CD4-positive, alpha-beta T cell treated with Interleukin-15 for 4 hours (primary cell): Measurements from ENCODE around the gene SPA17.
A peak's percentile ranks its signal among the peaks of the same experiment; 100 is the strongest.

ENCODE experiments used
- DNase-seq: peaks from one replicate; pipeline ENCODE4 v3.0.0-alpha.2; 2020; ENCODE audit warnings: low spot score

SPA17 gene

DNA sequence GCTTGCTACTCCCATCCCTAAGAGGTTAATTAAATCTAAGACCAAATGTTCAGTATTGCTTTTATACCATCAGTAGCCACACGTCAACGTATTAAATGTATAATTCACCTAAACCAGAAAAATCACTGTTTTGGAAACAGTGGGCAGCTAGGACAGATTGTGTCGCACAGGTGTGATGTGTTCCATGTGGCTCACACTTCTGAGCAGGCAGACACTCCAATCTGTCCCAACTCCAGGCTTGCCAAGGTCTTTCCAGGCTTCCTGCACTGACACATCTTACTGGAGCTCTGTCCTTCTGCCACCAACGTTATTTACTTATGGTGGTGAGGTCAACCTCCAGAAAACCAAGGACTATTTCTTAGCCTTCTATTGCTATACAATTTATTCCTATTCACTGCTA is 11.6 kb upstream of the SPA17 start:
- DNase-seq = no peak

DNA sequence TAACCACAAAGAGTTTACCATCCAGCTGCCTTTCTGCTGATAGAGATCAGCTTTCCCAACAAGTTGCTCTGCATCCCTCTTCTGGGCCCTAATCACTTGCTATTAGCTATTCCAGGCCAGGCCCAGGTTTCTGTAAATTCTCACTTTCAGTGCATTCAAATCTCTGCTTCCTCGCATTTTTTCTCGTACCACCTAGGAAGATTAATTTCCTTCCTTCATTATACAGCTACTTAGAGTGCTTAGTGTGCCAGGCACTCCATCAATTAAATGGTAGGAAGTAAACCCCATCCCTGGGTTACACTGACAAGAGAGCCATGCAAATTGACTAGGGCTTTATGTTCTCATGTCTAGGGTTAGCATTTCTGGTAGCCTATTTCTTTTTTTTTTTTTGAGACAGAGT is 9.8 kb upstream of the SPA17 start:
- no peak for DNase-seq

DNA sequence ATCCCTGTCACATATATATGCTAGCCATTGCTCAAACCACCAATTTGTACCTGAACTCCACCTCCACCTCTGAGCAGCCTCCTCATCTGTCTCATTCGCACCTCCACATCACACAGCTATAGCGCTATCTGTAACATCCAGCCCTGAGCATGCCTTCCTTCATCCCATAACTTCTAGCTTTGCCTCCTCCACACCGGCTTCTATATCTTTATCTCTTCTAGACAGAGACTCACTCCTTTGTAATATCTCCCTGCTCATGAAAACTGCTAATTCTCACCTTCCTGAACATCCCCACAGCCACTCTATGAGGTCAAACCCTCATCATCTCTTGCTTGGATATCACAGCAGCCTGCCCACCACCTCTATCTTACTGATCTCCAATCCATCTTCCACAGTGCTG is 6.1 kb upstream of the SPA17 start:
- no peak for DNase-seq

DNA sequence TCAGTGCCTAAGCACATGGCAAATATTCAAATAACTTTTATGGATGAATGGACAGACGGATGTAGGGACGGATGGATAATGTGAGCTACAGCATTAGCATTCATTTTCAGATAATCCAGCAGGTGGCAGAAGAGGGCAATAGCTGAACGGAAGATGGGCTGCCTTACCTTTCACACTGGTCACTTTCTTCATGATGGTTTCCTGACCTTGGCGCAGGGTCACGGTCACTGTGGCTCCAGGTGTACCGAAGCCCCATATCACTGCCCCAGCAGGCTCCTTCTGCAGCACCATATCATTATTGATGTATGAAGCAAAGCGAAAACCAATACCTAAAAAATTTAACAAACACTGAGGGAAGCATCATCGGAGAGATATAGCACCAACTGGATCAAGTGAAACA is 4.5 kb upstream of the SPA17 start:
- DNase-seq = peak; percentile 68

DNA sequence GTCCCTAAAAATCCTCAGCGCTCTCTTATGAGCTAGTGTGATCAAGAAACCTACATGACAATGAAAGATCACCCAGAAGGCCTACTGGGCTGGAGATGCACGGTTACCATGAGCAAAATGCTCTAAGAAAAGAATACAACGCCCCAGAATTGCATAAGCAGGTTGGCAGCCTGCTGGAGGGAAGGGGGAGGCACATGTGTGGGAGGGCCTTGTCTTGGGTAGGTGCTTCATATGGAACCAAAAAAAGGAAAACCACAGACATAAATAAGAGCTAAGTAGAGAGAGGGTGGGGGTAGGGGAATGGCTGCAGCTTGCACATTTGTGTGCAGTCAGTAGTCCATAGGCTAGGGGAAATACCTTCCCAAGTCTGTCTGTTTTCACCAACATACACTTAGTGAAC is 3.0 kb upstream of the SPA17 start:
- peak; percentile 36 for DNase-seq

DNA sequence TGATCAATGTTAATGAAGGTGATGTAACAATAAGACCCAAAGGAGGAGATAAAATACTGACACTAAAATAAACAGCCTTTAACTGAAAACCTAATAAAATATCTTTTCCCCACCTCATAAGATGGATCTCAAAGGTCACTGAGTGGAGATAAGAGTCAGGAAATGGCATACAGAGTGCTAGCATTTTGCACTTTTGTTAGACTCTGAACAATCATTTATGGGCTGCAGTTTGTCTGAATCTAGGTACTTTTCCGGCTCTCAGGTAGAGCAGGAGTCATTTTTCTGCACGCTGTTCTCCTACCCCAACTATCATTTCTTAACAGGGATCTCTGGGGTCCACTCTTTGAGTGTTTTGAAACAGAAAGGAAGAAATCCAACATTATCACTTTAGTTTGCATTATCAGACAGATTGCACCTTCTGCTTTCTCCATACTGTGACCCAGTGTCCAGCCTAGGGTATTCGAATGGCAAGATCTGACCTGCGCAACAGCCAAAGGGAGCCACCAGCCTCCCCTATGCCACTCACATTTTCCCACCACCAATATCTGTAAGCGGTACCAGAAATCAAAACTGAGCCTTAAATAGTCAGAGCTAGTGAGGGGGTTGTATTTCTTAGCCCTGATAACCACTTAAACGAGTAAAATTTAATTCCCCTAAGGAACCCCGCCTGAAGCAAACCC is 1.0 kb upstream of the SPA17 start:
- DNase-seq = no peak

DNA sequence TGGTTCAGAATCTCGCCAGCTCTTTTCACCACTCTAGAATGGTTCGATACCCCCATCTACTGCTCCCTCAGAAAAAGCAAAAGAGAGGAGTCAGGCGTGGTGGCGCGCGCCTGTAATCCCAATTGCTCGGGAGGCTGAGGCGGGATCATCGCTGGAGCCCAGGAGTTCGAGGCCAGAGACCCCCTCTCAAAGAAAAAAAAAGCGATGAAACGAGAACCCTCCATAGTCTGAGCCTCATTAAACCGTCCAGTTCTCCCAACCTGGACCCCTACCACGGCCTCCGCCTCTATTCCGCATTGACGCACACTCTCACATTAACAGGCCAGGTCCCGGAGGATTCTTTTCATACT is 439 bp downstream of the SPA17 start:
- DNase-seq = no peak

DNA sequence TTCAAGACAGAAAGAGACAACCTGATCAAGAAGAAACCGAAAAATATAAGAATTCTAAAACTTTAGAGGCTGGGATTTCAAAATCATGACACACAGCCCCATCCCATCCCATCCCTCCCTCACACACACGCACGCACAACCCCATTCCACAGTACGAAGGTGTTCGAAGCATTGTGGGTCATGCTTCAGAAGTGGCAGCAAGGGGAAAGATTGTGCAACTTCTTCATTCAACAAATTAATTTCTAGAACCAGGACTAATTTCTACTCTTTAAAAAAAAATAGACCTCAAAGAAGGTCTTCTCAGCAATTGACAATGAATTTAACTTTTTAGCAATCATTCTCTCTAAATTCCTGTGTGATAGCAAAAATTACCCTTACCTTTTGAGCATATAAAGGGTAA is 867 bp downstream of the SPA17 start:
- DNase-seq = no peak

DNA sequence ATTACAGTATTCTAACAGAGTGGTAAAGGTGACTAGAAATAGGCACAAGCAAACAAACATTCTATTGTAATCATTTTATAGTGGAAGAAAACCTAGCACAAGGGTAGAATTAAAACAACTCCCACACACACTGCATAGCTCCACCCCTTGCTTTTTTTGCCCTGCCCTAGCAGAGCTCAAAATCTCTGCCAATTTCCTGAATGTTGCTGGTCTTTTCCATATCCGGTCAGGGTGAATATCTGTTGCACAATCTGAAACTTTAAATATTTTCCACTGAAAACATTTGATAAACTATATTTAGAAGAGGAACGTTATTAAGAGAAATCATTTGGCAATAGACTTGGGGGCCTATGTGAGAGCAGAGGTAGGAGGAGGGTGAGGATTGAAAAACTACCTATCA is 2.7 kb downstream of the SPA17 start:
- no peak for DNase-seq

DNA sequence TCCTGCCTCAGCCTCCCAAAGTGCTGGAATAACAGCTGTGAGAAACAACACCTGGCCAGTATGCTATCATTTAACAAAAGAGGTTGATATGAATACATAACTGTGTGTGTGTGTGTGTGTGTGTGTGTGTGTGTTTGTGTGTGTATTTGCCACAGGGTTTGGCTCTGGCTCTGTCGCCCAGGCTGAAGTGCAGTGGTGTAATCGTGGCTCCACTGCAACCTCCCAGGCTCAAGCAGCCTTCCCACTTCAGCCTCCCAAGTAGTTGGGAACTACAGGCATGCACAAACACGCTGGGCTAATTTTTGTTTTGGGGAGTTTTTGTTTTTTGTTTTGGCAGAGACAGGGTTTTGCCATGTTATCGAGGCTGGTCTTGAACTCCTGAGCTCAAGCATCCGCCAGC is 4.7 kb downstream of the SPA17 start:
- no peak for DNase-seq

DNA sequence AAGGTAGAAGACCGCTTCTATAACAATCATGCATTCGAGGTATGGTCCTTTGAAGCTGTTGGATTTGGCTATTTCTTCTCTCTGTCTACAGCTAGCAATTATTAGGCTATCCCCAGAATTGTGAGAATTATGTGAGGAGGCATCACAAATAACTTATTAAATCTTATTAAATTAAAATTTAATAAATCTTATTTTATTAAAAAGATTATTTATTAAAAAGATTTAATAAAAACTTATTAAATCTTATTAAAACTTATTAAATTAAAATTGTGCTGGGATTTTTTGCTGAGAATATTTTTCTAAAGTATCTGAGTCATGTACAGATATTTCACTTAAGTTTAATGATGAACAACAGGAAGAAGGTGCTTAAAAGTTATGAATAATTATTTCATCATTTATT is 7.7 kb downstream of the SPA17 start:
- DNase-seq = no peak

DNA sequence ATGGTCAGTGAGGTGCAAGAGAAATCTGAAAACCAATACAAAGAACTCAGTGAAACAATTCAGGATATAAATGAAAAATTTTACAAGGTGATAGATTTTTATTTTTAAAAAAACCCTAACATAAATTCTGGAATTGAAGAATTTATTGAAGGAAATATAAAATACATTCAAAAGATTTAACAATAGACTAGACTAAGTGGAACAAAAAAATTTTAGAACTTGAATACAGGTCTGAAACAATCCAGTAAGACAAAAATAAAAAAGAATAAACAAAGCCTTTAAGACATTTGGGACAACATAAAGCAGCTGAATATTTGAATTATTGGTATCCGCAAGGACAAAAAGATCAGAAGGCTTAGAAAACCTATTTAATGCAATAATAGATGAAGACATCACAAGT is 8.7 kb downstream of the SPA17 start:
- DNase-seq = no peak

DNA sequence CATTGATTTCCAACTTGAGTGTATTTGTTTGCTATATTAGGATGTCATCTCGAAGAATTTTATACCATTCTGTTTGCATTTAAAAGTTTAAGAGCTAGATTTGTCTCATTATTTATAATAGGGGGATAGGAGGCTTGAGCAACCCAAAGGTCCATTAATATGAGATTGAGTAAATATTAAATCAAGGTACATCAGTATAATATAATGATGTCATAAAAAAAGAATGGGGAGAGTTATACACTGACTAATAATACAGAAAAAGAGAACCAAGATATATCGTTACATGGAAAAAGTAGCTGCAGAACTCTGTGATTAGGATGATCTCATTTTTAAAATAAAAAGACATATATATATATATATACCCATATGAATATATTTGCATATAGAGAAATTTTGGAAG is 19.4 kb downstream of the SPA17 start:
- DNase-seq = no peak

DNA sequence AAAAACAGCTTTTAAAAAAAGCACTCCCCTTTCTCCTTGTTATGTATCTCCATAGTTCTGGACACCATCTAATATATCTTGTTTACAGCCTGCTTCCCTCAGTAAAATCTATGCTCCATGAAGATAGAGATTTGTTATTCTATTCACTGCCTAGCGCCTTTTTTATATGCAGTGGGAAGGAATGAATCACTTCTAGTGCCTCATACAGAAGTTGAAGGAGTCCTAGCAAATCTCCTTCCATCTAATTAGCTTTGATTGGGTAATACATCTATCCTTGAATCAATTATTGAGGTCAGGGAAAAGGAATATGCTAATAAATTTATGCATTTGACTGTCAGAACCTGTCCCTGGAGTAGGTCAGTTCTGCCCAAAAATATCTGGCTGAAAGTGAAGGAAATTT is 25.8 kb downstream of the SPA17 start:
- DNase-seq = no peak

DNA sequence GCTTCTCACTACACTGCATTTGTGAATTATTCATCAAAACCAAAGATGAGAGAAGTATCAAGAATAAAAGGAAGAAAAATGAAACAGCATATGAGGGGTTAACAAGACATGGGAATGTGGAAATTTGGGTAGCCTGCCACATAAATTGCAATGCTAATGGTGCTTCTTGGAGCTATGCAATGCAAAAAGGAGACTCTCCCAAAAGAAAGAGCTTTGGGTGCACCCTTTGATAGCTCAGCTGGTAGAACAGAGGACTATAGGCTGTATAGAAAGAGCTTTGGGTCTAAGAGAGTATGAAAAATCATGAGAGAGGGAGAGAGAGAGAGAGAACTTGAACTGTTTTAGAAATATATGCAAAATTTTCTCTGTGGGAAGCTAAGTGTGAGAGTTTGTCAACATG is 26.3 kb downstream of the SPA17 start:
- no peak for DNase-seq

DNA sequence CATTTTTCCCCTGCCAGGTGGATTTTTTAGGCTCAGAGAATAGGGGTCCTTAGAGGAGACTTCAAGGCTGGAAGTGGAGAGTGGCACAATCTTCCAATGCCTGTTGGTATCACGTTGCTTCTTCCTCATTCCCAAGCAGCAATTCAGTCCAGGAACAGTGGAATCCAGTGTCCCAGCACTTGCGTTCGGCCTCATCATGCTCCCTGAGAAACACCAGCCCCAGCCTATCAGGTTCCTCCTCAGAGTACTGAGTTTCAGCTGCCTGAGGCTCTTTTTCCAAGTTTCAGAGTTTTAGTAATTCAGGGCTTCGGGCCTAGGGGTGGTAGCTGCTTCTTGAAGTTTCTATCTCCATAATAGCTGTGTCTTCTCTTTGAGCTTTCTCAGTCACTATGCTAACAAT is 34.1 kb downstream of the SPA17 start:
- no peak for DNase-seq

DNA sequence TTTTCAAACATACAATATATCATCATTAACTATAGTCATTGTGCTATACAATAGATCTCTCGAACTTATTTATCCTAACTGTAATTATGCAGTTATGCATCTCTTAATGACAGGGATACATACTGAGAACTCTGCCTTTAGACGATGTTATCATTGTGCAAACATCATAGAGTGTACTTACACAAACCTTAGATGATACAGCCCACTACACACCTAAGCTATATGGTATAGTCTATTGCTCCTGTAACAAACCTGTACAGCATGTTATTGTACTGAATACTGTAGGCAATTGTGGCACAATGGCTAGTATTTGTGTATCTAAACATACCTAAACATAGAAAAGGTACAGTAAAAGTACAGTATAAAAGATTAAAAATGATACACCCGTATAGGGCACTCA is 38.7 kb downstream of the SPA17 start:
- DNase-seq = no peak

DNA sequence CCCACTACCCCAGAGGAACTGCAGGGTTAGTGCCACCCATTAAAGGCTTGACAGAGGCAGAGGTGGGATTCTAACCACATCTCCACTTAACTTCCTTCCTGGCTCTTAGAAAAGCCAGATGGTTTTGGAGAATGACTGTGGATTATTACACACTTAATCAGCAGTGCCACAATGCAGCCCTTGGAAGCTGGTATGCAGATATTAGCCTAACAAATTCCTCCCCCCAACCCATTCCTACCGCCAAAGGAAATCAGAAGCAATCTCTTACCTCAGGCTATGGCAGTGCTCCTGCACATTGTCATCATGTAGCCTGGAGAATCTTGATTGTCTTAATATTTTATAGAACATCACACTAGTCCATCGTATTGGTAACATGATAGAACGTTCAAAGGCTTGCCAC is 42.9 kb downstream of the SPA17 start:
- no peak for DNase-seq

DNA sequence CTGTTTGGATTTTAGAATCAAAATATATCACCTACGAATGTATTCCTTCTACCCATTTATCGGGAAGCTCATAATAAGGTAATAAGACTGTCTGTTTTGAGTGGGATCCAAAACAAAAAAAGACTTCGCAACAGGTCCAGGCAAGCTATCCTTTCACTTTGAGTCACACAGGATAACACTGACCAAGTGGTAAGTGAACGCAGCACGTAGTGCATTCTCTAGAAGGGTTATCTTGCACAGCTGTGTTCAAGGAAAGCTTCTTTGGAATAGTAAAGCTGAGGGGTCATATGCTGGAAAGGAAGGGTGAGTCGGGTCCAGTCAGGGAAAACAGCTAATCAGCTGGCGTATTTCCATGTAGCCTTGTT is 43.7 kb downstream of the SPA17 start:
- DNase-seq = no peak

DNA sequence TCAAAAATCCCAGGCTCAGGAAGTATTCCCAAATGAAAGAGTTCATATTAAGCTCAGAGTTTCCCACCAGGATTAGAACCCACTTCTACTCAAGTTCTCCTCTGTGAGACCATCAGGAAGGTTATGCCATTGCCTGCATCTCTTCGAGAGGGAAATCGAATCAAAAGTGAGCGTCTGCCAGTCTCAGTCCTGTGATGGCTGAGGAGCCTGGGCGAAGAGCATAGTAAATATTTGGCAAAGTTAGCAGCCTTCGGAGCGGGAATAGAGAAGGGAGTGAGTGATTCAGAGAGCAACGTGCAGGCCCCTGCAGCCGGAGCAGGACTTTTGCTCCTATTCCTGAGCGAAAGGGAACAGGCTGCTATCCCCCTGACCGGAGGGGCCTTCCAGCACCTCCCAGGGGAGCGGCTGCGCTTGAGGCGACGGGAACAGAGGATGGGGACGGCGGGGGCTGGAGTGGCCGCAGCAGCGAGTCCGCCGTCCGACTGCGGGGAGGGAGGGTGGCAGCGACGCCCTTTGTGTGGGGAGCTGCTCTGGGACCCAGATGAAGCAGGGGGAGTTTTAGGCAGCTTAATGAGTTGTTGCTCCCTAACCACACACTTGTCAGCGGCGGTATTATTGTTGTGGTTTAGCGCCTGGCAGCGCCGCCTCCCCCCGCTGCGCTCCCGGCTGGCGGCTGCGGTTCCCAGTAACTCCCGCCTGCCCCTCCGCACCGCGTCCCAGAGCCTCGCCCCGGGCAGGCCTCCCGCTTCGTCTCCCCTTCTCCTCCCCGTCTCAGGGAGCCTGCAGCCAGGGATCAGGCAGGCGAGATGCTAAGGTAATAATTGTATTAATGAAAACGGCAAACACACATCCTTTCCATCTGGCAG is 44.3 kb downstream of the SPA17 start:
- DNase-seq = peak; percentile 19

DNA sequence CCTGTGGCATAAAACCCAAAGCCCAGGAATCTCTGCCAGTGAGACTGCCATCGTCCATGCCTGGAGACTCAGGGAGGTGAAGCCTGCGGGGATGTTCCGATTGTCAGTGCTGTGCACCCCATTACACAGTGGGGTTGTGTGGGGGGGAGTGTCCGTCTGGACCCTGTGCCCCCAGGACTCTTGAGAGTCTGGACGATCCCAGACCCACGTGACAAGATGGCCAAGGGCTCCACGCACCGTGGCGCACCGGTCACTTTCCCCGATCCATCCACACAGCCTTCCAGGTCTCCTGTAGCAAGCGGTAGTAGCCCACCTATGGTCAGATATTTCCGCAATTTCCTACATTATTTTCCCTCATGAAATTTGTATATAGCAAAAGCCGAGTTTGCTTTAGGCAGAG is 45.1 kb downstream of the SPA17 start:
- DNase-seq = no peak

DNA sequence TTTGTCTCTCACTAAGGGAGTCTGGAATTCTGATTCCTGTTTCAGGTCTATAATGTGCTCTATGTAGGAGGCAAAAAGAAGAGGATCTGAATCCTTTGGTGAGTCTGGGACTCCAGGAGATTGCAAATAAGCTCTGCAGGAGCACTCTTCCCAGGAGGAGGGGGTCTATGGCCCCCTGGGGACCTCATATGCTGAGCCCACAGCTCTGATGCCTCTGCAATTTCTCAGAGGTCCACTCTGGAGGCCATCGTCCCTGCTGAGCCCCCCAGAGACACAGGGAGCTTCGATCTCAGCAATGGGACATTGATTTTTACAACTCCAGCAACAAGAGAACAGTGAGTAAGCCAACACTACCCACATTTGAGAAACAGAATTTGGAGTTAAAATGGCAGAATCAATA is 45.8 kb downstream of the SPA17 start:
- DNase-seq = no peak

DNA sequence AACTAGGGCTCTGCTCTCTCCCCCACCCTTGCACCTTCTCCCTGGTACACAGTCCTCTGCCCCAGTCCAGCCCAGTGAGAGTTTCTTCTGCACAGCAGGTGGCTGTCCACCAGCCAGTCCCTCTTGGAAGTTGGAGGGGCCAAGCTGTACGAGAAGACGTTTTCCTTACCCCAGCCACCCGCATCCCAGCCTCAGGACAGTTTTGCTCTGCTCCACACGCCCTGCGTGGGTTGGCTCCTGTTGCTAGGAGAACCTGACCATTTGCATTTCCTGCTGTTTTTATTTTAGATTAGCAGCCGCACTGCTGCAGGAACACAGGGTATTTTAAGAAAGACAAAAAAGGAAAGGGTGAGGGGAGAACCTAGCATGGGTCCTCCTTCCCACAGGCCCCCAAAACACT is 48.5 kb downstream of the SPA17 start:
- no peak for DNase-seq
